ENCODE measurements around the gene METTL2A.

GRCh38 chr17:62405451-62405850 lies 18.2 kb upstream of the METTL2A start:
- TF ChIP-seq EZH2phosphoT487 (conservative IDR thresholded peaks at IDR 0.05; ENCODE audit: low read length) (no peak), CTCF (IDR thresholded peaks at IDR 0.05; ENCODE audit: insufficient read depth, low read length, poor library complexity, severe bottlenecking) (no peak)

Measured in SU-DHL-6 (cell line).